ENCODE data around the gene PPP1R2C.

PPP1R2C gene

DNA sequence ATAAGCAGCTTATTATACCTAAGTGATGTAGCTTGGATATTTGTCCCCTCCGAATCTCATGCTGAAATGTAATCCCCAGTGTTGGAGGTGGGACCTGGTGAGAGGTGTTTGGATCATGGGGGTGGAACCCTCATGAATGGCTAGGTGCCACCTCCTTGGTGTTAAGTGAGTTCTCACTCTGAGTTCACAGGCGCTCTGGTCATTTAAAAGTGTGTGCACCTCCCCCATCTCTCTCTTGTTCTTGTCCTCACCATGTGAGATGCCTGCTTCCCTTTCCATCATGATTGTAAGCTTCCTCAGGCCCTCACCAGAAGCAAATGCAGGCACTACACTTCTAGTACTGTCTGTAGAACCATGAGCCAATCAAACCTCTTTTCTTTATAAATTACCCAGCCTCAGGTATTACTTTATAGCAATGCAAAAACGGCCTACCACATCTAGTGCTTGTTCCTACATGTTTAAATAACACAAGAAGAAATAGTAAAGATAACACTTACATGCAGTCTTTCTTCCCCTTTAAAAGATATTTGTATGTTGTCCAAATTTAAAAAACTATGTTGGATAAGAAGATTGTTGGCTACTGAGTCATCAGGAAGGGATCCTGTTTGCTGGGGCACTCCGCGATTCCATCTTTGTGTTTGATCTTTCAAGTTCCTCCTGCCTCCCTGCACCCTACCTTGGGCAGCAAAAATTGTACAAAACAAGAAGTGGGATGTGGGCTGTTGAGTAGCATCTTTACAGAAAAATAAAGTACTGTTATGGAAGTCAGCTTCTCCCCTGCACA lies 29.7 kb downstream of the PPP1R2C start:
- DNase-seq = no peak

DNA sequence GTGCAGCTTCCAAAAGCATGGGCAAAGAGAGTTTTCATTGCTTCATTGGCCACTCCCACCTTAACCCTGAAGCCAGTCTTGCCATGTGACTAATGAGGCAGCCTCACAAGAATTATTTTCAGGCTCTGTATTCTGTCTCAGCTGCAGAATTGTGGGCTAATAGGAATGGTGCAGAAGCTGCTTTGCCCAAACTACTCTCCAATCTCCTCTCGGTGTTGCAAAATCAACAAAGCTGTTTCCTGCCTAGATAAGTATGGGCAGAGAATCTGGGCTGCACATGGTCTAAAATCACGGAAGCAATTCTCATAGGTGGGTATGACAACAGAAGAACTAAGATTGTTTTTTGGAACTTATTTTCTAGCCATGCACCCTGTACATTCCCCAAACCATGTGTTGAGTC lies 31.4 kb downstream of the PPP1R2C start:
- DNase-seq = no peak

DNA sequence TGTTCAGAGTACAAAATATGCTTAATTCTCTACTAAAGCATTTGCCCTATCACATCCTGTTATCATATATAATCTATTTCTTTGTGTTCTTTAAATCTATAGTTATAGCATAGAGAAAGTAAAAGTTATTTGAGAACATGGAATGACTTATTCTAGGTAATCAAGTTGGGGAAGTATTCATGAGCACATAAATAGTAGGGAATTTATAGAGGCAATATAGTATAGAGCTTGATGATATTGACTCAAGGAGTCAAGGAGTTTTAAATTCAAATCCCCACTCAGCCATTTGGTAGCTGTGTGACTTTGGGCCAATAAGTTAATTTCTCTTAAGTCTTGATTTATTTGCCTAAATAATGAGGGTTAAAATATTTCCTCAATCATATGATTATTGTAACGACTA lies 37.5 kb downstream of the PPP1R2C start:
- DNase-seq = no peak

GRCh38 chrX:42739741-42740140 lies 38.2 kb downstream of the PPP1R2C start:
- peak in 1 of 5 donors; percentile 1 for DNase-seq

- no peak for DNase-seq
Observed at GRCh38 chrX:42739258-42739657, 38.7 kb downstream of the PPP1R2C start.

DNA sequence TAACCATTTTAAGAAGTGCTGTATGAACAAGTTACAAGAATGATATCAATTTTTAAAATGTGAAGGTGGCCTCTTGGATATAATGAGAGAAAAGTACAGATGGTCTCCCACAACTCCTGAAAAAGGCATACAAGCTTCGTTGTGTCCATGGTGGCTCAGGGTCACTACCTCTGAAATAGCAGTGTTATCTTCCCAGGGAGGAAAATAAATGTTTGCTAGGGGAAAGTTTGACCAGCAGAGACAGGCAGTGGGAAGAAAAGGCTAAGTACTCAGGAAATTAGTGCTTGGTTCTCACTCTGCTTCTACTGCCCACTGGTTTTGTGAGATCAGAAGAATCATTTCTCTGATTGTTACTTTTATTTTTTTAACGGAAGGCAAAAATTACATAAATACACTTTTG lies 39.4 kb downstream of the PPP1R2C start:
- no peak for DNase-seq

- DNase-seq = no peak
Observed at GRCh38 chrX:42735250-42735649, 42.7 kb downstream of the PPP1R2C start.

DNA sequence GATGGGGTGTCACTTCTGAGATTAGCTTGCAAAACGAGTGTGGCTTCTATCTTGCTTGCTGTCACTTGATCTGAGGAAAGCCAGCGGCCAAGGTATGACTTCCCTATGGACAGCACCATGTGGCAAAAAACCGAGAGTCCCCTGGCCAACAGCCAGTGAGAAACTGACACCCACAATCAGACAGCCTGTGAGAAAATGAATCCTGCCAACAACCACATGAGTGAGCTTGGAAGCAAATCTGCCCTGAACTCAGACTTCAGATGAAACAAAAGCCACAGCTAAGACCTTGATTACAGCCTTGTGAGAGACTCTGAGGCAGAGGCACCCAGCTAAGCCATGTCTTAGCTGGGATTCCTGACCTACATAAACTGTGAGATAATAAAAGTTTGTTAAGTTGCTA lies 45.5 kb downstream of the PPP1R2C start:
- no peak for DNase-seq

All from T-helper 1 cell (primary cell).